ENCODE measurements around the gene ZRANB2. TPM values are rescaled to one million over a fixed set of nuclear protein-coding genes. Genes with fewer than 3 reads are reported as not detected.

ZRANB2 gene
- total RNA-seq, 8 experiments from 2014 or later = 84.9 to 155 (median 111) TPM

DNA sequence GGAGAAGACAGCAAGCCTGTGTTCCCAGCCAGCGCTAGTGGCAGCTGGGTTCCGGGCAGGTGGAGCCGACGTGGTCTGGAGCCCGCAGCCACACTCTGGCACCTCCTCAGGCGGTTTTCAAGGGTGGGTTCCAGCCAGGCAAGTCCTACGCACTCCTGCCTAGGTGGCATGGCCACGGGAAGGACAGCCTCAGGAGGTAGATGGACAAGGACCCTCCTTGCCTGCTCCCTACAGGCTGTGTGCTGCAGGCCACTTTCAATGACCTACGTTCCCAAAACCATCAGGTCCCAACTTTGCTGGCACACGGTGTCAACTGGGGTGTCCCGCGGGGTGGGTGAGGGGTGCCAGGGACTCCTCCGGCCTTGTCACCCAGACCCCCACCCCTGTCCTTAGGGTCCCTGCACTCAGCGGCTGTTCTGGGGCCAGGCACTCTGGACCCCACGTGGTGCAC lies 26.5 kb downstream of the ZRANB2 start:
- 80 to 97% (median 91%) methylated on average over 1 to 13 of the region's 15 CpGs; no CpG with 5 or more reads in 7 of the 10 experiments for WGBS, 10 experiments
- Histone ChIP-seq H3K27ac (no peak overlapping the region), H3K4me3 (no peak overlapping the region), H3K4me1 (replicated peaks in 1 of 2) (peaks cover 0 to 6% of the 10 kb centered on the region in 2 donors)
- in situ Hi-C loops (cut with MboI; ENCODE audit: low pct_unique_long_range_greater_than_20kb in 2 of 9, low sequenced_read_pairs in 9 of 9, unreplicated experiment in 9 of 9) = loop anchor here in 5 of 9 experiments (10.0 to 25.0 kb wide), 4 partner anchors 517 to 817 kb away; no protein-coding TSS in a partner anchor
- peak in 7 of 8 experiments; percentile 6 to 49 (median 18) for ATAC-seq (replicated peaks in 6 of 8)

DNA sequence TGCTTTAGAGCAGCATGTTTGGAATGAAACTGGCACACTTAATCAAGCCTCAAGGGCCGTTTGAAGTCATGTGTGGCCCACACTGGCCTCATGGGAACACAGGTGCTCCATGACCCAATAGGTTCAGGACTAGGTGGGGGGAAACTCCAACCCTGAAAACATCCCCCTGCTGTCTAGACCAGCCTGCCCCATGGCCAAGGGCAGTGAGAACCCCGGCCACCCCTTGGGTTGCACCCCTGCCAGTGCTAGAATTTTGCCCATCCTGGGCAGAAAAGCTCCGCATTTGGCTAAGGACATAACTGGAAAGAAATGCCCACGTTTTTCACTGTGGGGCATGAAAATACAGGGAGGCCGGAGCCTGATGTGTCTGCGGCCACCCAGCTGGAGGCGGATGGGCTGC lies 27.1 kb downstream of the ZRANB2 start:
- in situ Hi-C loops (cut with MboI; ENCODE audit: low pct_unique_long_range_greater_than_20kb in 2 of 9, low sequenced_read_pairs in 9 of 9, unreplicated experiment in 9 of 9) = loop anchor here in 5 of 9 experiments (10.0 to 25.0 kb wide), 4 partner anchors 516 to 816 kb away; no protein-coding TSS in a partner anchor
- Histone ChIP-seq H3K4me3 (no peak overlapping the region), H3K4me1 (replicated peaks in 1 of 2) (peaks cover 0 to 6% of the 10 kb centered on the region in 2 donors), H3K27ac (no peak overlapping the region)
- 57 to 91% (median 89%) methylated on average over 1 to 5 of the region's 7 CpGs; no CpG with 5 or more reads in 4 of the 10 experiments for WGBS, 10 experiments
- peak in 3 of 8 experiments; percentile 8 to 11 (median 10) for ATAC-seq (replicated peaks in 6 of 8)

DNA sequence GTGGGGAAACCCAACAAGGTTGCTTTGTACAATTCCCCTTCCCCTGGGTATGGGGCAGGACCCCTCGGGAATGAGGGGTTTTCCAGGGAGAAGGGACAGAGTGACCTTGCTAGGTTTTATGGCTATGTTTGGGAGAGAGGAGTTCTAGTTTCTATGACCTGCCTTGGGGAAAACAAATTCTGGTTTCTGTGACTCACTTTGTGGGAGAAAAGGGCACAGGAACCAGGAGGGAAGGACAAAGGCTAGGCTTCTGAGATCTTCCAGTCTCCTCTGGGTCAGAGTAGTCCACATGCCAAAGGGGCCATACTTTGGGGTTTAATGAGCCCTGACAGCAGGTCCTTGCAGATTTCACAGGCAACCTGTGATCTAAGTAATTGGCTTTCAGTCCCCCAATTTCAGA lies 27.7 kb downstream of the ZRANB2 start:
- in situ Hi-C loops (cut with MboI; ENCODE audit: low pct_unique_long_range_greater_than_20kb in 2 of 9, low sequenced_read_pairs in 9 of 9, unreplicated experiment in 9 of 9) = loop anchor here in 5 of 9 experiments (10.0 to 25.0 kb wide), 4 partner anchors 516 to 816 kb away; no protein-coding TSS in a partner anchor
- no peak overlapping the region for H3K4me3 ChIP-seq
- ATAC-seq (replicated peaks in 6 of 8) = no peak
- H3K27ac ChIP-seq = no peak overlapping the region
- 0 to 88% (median 57%) methylated on average over 1 of the region's 1 CpG; no CpG with 5 or more reads in 5 of the 10 experiments for WGBS, 10 experiments
- H3K4me1 ChIP-seq (replicated peaks in 1 of 2) = peaks cover 0 to 6% of the 10 kb centered on the region in 2 donors

DNA sequence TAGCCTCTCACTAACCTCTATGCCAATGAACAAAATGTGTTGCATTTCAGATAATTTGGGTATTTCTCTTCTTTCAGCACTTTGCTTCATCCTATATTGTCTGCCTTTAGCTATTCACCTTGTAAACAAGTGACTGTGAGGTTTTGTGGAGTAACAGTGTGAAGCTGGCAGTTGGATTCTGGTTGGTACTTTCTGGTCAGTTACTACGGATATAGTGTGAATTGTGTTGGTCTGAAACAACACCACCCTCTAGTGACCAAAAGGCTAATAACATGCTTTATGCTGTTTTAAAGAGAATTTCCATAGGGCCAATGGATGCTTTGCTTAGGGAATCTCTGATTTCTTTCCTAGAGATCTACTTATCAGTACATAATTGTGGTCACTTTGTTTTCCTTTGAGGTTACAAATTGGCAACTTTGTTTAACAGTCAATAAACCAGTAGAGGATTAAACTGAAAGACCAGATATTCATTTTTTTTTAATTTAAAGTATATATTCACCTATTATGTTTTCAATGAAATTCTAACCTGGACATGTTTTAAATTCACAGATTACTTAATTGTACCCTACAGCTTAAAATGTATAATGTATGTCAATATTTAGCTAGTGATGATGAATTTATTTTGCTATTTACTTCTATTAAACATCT lies 30.8 kb downstream of the ZRANB2 start:
- H3K4me3 ChIP-seq = no peak overlapping the region
- in situ Hi-C loops (cut with MboI; ENCODE audit: low pct_unique_long_range_greater_than_20kb in 2 of 9, low sequenced_read_pairs in 9 of 9, unreplicated experiment in 9 of 9) = loop anchor here in 7 of 9 experiments (10.0 to 25.0 kb wide), 6 partner anchors 363 to 813 kb away; no protein-coding TSS in a partner anchor
- H3K27ac ChIP-seq = no peak overlapping the region
- 0% methylated on average over 1 of the region's 1 CpG; no CpG with 5 or more reads in 5 of the 10 experiments for WGBS, 10 experiments
- H3K4me1 ChIP-seq (replicated peaks in 1 of 2) = peaks cover 0 to 6% of the 10 kb centered on the region in 2 donors
- ATAC-seq (replicated peaks in 6 of 8) = peak; percentile 21 to 59 (median 38)

DNA sequence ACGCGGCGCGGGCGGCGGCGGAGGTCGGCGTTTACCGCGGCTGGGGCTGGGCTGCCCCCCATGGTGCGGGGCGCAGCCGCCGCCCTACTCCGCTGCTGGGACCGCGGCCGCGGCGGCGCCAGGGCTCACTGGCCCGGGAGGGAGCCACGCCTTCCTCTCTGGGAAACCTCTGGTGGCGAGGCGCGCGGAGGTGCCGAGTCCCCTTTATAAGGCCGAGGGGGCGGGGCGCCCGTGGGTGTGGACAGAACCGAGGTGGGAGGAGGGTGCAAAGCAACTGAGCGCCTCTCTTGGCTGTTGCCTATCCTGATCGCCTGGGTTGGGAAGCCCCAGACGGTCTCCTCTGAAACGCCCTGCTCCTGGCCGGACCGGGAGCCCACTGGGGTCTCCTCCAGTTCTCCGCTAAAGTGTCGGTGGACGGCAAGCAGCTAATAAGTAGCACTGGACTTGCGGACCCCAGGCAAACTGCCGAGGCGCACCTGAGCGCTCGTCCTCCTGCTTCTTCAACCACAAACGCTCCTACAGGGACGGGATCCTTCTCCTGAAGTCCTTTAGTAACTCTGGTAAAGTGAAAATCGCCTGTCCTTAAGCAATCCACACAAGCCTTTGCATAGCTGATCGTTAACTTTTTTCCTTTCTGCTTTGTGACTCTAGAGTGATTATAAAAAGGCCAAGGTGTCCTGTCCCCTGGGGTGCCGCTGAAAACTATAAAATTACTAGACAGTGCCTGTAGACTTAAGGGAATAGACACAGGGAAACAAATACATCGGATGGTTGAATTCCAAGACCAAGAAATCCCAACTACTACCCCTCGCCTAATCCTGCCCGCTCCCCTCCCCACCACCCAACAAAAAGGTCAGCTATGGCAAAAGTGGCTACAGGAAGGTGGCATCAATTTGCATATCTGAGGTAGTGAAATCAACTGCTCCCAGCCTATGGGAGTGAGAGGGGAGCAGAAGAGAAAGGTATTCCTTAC lies 32.9 kb downstream of the ZRANB2 start, which contains the start of gene PTGER3:
TSS of gene PTGER3 (minus strand) at position 182 of the 973 bp plus-strand sequence. CDS start 239 bp downstream, outside the sequence.
- 4 to 80% (median 21%) methylated on average over 2 to 11 of the region's 56 CpGs; no CpG with 5 or more reads in 1 of the 10 experiments for WGBS, 10 experiments
- in situ Hi-C loops (cut with MboI; ENCODE audit: low pct_unique_long_range_greater_than_20kb in 2 of 9, low sequenced_read_pairs in 9 of 9, unreplicated experiment in 9 of 9) = loop anchor here in 5 of 9 experiments (10.0 to 25.0 kb wide), 3 partner anchors 361 to 513 kb away; no protein-coding TSS in a partner anchor

DNA sequence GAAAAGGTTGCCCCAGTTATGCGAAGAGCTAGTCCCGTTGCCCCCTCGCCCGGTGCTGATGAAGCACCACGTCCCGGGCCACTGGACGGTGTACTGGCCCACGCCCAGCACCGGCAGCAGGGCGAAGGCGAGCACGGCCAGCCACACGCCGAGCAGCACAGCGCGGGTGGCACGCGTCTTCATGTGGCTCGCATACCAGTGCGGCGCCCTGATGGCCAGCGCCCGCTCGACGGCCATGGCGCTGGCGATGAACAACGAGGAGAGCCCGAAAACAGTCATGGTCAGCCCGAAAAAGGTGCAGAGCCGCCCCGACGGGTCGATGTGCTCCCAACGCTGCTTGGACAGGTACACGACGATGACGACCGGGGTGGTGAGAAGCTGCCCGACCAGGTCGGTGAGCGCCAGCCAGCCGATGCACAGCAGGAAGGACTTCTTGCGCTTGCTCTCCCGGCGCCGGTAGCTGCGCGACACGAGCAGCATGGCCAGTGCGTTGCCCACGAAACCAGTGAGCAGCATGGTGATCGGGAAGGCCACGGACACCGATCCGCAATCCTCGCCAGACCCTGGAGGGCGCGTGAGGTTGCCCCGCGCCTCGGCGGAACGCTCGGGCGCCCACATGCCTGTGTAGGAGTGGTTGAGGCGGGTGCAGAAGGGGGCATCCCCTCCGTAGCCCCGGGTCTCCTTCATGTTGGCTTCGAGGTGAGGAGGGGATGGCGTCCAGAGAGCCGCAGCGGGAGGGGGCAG lies 33.8 kb downstream of the ZRANB2 start:
- Histone ChIP-seq H3K4me3 (peak overlapping the region; percentile 40 to 54 (median 52)), H3K4me1 (replicated peaks in 1 of 2) (peaks cover 0 to 6% of the 10 kb centered on the region in 2 donors), H3K27ac (no peak overlapping the region)
- ATAC-seq (replicated peaks in 6 of 8) = peak; percentile 41 to 68 (median 61)
- in situ Hi-C loops (cut with MboI; ENCODE audit: low pct_unique_long_range_greater_than_20kb in 2 of 9, low sequenced_read_pairs in 9 of 9, unreplicated experiment in 9 of 9) = loop anchor here in 5 of 9 experiments (10.0 to 25.0 kb wide), 3 partner anchors 360 to 512 kb away; no protein-coding TSS in a partner anchor
- WGBS, 10 experiments = 0 to 100% (median 4%) methylated on average over 1 to 28 of the region's 73 CpGs; no CpG with 5 or more reads in 4 of the 10 experiments

More for the DNA sequence above, 32.9 kb downstream of the ZRANB2 start, which contains the start of gene PTGER3:
- peak; percentile 70 to 91 (median 84) for ATAC-seq (replicated peaks in 6 of 8)
- peaks cover 0 to 6% of the 10 kb centered on the region in 2 donors for H3K4me1 ChIP-seq (replicated peaks in 1 of 2)
- H3K4me3 ChIP-seq = peak within 1 kb of the TSS; percentile 40 to 54 (median 52)
- no peak within 1 kb of the TSS for H3K27ac ChIP-seq

DNA sequence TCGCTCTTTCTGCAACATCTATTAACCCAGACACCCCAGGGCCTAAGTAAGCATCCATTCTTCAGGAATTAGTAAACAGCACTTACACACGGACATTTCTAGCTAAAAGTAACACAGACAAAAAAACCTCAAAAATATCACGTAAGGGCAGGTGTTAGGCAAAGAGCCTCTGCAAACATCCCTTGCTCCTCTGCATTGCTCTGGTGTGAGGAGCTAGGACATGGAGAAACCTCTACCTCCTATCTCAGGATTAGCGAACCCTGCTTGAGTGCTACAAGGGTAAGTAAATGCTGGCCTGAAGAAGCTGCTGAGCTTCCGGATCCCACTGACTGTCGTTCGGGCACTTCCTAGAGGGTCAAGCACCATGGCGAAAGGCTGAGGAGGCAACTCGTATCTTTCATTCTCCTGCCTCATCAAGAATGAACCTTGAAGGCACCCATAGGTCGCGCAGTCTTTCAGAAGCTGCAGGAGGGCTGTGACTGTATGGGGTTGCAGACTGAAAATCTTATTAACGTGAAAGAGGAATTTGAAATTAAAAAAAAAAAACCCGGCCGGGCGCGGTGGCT lies 35.3 kb downstream of the ZRANB2 start:
- no peak for ATAC-seq (replicated peaks in 6 of 8)
- Histone ChIP-seq H3K4me1 (replicated peaks in 1 of 2) (no peaks in the 10 kb centered on the region), H3K27ac (no peak overlapping the region), H3K4me3 (peak overlapping the region in 1 of 5 donors; percentile 8)
- in situ Hi-C loops (cut with MboI; ENCODE audit: low pct_unique_long_range_greater_than_20kb in 2 of 9, low sequenced_read_pairs in 9 of 9, unreplicated experiment in 9 of 9) = loop anchor here in 5 of 9 experiments (10.0 to 25.0 kb wide), 3 partner anchors 358 to 511 kb away; no protein-coding TSS in a partner anchor
- WGBS, 10 experiments = 29 to 100% (median 79%) methylated on average over 1 to 12 of the region's 16 CpGs

DNA sequence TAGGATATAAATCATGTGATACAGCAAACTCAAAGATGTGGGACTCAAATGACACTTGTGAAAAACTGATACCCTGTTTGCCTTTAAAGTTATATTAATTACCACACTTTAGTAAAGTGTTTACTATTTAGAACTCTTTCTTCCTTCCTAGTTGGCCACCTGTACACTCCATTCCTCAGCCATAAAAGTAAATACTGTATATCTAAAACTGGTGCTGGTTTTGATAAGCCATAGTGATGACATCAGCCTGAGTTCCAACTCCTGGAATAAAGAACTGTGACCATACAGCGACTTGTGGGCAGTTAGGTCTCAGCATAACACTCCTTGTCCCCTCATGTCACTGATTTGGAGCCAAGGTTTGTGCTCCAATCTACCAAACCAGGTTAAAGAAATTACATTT lies 36.0 kb downstream of the ZRANB2 start:
- no peak for ATAC-seq (replicated peaks in 6 of 8)
- no peak overlapping the region for H3K4me3 ChIP-seq
- H3K4me1 ChIP-seq (replicated peaks in 1 of 2) = no peaks in the 10 kb centered on the region
- WGBS, 10 experiments = 60 to 100% (median 100%) methylated on average over 1 of the region's 1 CpG; no CpG with 5 or more reads in 3 of the 10 experiments
- in situ Hi-C loops (cut with MboI; ENCODE audit: low pct_unique_long_range_greater_than_20kb in 2 of 9, low sequenced_read_pairs in 9 of 9, unreplicated experiment in 9 of 9) = loop anchor here in 5 of 9 experiments (10.0 to 25.0 kb wide), 3 partner anchors 358 to 510 kb away; no protein-coding TSS in a partner anchor
- H3K27ac ChIP-seq = no peak overlapping the region

DNA sequence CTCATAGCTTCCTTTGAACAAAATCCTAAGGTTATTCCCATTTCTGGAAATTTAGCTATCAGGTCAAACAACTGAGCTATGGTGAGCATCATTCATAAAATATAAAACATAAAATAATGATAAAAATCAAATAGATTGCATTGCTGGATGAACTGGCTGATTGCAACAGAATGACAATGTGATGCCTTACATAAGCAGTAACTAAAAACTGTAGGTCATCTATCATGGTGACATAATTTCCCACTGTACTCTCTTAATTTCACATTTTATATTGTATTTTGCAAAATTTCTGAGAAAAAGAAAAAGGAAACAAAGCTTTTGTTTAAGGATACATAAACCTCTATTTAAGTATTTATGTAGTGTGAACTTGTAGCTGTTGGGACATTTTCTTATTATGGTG lies 37.8 kb downstream of the ZRANB2 start:
- in situ Hi-C loops (cut with MboI; ENCODE audit: low pct_unique_long_range_greater_than_20kb in 2 of 9, low sequenced_read_pairs in 9 of 9, unreplicated experiment in 9 of 9) = loop anchor here in 5 of 9 experiments (10.0 to 25.0 kb wide), 3 partner anchors 356 to 508 kb away; no protein-coding TSS in a partner anchor

DNA sequence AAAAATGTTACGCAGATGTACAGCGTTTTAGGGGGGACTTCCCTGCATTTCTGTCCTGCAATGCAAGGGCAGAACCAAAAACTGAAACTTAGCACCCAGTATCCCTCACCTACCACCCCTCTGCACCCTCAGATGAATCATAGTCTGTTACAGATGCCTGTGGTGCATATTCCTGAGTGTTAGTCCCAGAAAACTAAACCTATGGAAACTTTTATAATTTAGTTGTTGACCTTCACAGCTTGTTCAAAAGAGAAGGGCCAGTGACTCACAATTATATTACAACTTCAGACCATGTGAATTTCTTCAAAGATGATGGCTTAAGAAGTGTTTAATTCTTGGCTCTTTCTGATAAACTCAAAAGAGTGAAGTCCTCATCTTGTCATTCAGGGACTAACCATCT lies 39.0 kb downstream of the ZRANB2 start:
- ATAC-seq (replicated peaks in 6 of 8) = no peak
- WGBS, 10 experiments = 60 to 100% (median 91%) methylated on average over 2 of the region's 2 CpGs; no CpG with 5 or more reads in 4 of the 10 experiments
- in situ Hi-C loops (cut with MboI; ENCODE audit: low pct_unique_long_range_greater_than_20kb in 2 of 9, low sequenced_read_pairs in 9 of 9, unreplicated experiment in 9 of 9) = loop anchor here in 5 of 9 experiments (10.0 to 25.0 kb wide), 3 partner anchors 355 to 507 kb away; no protein-coding TSS in a partner anchor
- H3K4me3 ChIP-seq = no peak overlapping the region
- no peaks in the 10 kb centered on the region for H3K4me1 ChIP-seq (replicated peaks in 1 of 2)
- no peak overlapping the region for H3K27ac ChIP-seq

More for the DNA sequence above, 37.8 kb downstream of the ZRANB2 start:
- no peak for ATAC-seq (replicated peaks in 6 of 8)
- Histone ChIP-seq H3K4me1 (replicated peaks in 1 of 2) (no peaks in the 10 kb centered on the region), H3K4me3 (no peak overlapping the region), H3K27ac (no peak overlapping the region)

DNA sequence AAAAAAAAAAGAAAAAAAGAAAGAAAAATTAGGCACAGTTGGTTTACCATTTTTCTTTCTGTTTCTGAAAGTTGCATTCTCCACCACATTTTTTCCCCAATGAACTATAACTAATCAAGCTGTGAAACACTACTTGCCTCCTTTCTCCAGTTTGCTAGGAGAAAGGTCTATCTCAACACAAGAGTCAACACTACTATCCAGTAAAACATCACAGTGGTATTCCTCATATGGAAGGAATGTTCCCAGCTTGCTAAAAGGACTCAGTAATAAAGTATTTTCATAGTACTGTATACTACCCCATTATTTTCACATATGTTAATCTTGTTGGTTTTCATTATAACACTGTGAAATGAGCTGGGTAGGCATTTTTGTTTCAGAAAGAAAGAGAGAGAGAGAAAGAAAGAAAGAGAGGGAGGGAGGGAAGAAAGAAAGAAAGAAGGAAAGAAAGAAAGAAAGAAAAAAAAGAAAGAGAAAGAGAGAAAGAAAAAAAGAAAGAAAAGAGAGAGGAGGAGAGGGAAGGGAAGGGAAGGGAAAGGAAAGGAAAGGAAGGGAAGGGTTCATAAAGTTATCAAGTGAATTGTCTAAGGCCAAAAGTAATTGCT lies 41.1 kb downstream of the ZRANB2 start:
- Histone ChIP-seq H3K4me3 (no peak overlapping the region), H3K27ac (no peak overlapping the region), H3K4me1 (replicated peaks in 1 of 2) (no peaks in the 10 kb centered on the region)
- in situ Hi-C loops (cut with MboI; ENCODE audit: low pct_unique_long_range_greater_than_20kb in 2 of 9, low sequenced_read_pairs in 9 of 9, unreplicated experiment in 9 of 9) = loop anchor here in 5 of 9 experiments (10.0 to 25.0 kb wide), 3 partner anchors 352 to 505 kb away; no protein-coding TSS in a partner anchor
- no peak for ATAC-seq (replicated peaks in 6 of 8)

All from motor neuron (in vitro differentiated cells).